Naive thymus-derived CD4-positive, alpha-beta T cell (primary cell): ENCODE measurements around the gene ABCC4. TPM values are rescaled to one million over a fixed set of nuclear protein-coding genes. Genes with fewer than 3 reads are reported as not detected.

ENCODE experiments used
- ATAC-seq: fragments of 150-1000 bp; cut with Tn5 transposase; 2 replicates; pipeline ENCODE4 v1.10.0; 2021; ENCODE audit warnings: mild to moderate bottlenecking, moderate library complexity
- CTCF ChIA-PET: fragments of 350-600 bp; sonication (Branson Sonifier 250); formaldehyde crosslinking; loops from one replicate; lab custom pipeline; 2021; ENCODE audit warnings: antibody characterized with exemption; lab: Charles Lee
- POLR2A ChIA-PET: fragments of 350-600 bp; sonication (Branson Sonifier 250); formaldehyde crosslinking; loops from one replicate; lab custom pipeline; 2021; ENCODE audit warnings: antibody characterized with exemption, inconsistent platforms; lab: Charles Lee
- DNase-seq, 9 donors: peaks; one replicate each; pipeline versions ENCODE4 v3.0.0 to v3.0.0-alpha.2; 2020 to 2022; ENCODE audit warnings: mixed read lengths in 1 of 9
- H3K27ac ChIP-seq: one replicate; pipeline ENCODE4 v1.7.0; 2013; ENCODE audit warnings: mild to moderate bottlenecking, low read depth, low read length, moderate library complexity
- H3K27me3 ChIP-seq, 2 donors: one replicate each; pipeline ENCODE4 v1.7.0; 2013; ENCODE audit warnings: low read length in 2 of 2, mild to moderate bottlenecking in 2 of 2, moderate library complexity in 2 of 2; ENCODE audit not compliant: control insufficient read depth in 2 of 2, insufficient read depth in 2 of 2
- H3K36me3 ChIP-seq, 3 experiments: 1 replicate in 2 of 3; 2 replicates in 1 of 3; pipeline ENCODE4 v1.7.0; 2013; ENCODE audit warnings: low read length in 3 of 3, mild to moderate bottlenecking in 3 of 3, moderate library complexity in 1 of 3; ENCODE audit not compliant: insufficient read depth in 3 of 3, control insufficient read depth in 2 of 3
- H3K4me1 ChIP-seq, 2 donors: one replicate each; pipeline ENCODE4 v1.7.0; 2013; ENCODE audit warnings: low read length in 2 of 2, mild to moderate bottlenecking in 2 of 2, moderate library complexity in 1 of 2; ENCODE audit not compliant: control insufficient read depth in 2 of 2, insufficient read depth in 2 of 2
- H3K4me3 ChIP-seq: 2 replicates; pipeline ENCODE4 v1.7.0; 2013; ENCODE audit warnings: mild to moderate bottlenecking, low read length
- H3K9me3 ChIP-seq, 3 experiments: 1 replicate in 2 of 3; 2 replicates in 1 of 3; pipeline ENCODE4 v1.7.0; 2013; ENCODE audit warnings: low read length in 3 of 3; ENCODE audit not compliant: control insufficient read depth in 2 of 3
- H3K27ac Mint-ChIP-seq, 9 donors: one replicate each; pipeline ENCODE4 v1.8.0; 2020 to 2022; ENCODE audit warnings: mixed read lengths in 9 of 9, mild to moderate bottlenecking in 8 of 9, moderate library complexity in 5 of 9, inconsistent platforms in 2 of 9
- H3K27me3 Mint-ChIP-seq, 5 donors: one replicate each; pipeline ENCODE4 v1.8.0; 2021 to 2022; ENCODE audit warnings: mixed read lengths in 5 of 5, mild to moderate bottlenecking in 1 of 5
- H3K36me3 Mint-ChIP-seq, 5 donors: one replicate each; pipeline ENCODE4 v1.8.0; 2020 to 2022; ENCODE audit warnings: mixed read lengths in 5 of 5, mild to moderate bottlenecking in 3 of 5, inconsistent platforms in 1 of 5
- H3K4me1 Mint-ChIP-seq, 7 donors: one replicate each; pipeline ENCODE4 v1.8.0; 2020 to 2022; ENCODE audit warnings: mixed read lengths in 7 of 7, mild to moderate bottlenecking in 3 of 7, inconsistent platforms in 1 of 7
- H3K4me3 Mint-ChIP-seq, 10 donors: one replicate each; pipeline ENCODE4 v1.8.0; 2020 to 2022; ENCODE audit warnings: mild to moderate bottlenecking in 10 of 10, mixed read lengths in 10 of 10, moderate library complexity in 6 of 10, inconsistent platforms in 2 of 10
- H3K9me3 Mint-ChIP-seq, 11 donors: one replicate each; pipeline ENCODE4 v1.8.0; 2020 to 2022; ENCODE audit warnings: mixed read lengths in 11 of 11, mild to moderate bottlenecking in 4 of 11, inconsistent platforms in 1 of 11, moderate library complexity in 1 of 11
- intact Hi-C, 2 donors: fragments of 100-400 bp; cut with micrococcal nuclease; formaldehyde crosslinking; loops; one replicate each; pipeline ENCODE4 v1.15.1; 2023
- polyA plus RNA-seq, 2 donors: library from polyadenylated mRNA; unstranded; fragments of 300-500 nt; fragmentation: Illumina TruSeq; gene quantifications; one replicate each; pipeline ENCODE4 v1.2.3, GENCODE V29; 2021
- total RNA-seq, 6 experiments: library from RNA in 5 of 6; stranded (reverse) in 5 of 6; gene quantifications; 1 replicate in 5 of 6; 2 replicates in 1 of 6; pipeline ENCODE4 v1.2.3 and lab custom pipeline; 2021 to 2026

ABCC4 gene, protein sequence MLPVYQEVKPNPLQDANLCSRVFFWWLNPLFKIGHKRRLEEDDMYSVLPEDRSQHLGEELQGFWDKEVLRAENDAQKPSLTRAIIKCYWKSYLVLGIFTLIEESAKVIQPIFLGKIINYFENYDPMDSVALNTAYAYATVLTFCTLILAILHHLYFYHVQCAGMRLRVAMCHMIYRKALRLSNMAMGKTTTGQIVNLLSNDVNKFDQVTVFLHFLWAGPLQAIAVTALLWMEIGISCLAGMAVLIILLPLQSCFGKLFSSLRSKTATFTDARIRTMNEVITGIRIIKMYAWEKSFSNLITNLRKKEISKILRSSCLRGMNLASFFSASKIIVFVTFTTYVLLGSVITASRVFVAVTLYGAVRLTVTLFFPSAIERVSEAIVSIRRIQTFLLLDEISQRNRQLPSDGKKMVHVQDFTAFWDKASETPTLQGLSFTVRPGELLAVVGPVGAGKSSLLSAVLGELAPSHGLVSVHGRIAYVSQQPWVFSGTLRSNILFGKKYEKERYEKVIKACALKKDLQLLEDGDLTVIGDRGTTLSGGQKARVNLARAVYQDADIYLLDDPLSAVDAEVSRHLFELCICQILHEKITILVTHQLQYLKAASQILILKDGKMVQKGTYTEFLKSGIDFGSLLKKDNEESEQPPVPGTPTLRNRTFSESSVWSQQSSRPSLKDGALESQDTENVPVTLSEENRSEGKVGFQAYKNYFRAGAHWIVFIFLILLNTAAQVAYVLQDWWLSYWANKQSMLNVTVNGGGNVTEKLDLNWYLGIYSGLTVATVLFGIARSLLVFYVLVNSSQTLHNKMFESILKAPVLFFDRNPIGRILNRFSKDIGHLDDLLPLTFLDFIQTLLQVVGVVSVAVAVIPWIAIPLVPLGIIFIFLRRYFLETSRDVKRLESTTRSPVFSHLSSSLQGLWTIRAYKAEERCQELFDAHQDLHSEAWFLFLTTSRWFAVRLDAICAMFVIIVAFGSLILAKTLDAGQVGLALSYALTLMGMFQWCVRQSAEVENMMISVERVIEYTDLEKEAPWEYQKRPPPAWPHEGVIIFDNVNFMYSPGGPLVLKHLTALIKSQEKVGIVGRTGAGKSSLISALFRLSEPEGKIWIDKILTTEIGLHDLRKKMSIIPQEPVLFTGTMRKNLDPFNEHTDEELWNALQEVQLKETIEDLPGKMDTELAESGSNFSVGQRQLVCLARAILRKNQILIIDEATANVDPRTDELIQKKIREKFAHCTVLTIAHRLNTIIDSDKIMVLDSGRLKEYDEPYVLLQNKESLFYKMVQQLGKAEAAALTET (N-terminal part only)
- total RNA-seq: 1 to 10 TPM; 5.8 to 9.2 (median 7.5) TPM
- 1 to 10 TPM; 3.5 to 3.9 TPM for polyA plus RNA-seq
- total RNA-seq (lab: John Stamatoyannopoulos, UW): 17.4 reads per million, percentile 47 among the genes with 10 or more reads in this experiment

DNA sequence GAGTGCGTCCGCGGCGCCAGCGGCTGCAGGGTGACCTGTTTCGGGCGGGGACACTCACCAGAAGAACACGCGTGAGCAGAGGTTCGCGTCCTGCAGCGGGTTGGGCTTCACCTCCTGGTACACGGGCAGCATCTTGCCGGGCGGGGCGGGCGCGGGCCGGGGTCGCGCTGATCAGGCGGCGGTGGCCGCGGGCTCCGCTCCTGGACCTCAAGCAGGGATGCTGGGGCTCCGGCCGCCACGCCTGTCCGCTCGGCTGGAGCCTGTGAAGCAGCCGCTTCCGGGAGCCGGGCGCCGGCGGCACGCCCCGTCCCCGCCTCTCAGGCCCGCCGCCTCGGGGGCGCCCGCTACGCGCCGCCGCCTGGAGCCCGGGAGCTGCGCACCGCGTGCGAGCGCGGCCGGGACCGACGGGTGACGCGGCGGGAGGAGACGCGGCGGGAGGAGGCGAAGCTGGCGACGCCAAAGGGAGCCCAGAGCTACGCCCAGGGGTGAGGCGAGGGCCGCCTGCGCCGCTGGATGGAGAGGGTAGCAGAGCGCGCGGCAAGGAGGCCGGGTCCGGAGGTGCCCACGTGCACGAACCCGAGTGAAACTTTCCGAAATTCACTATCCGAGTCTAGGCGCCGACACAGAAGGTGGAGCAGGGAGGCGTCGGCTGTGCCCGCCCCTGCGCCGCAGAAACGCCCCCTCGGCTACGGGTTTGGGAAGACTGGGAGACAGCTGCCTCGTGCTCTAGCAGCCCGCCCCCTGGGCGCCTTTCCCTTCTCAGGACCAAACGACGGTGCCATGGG lies at the start of gene ABCC4:
TSS of gene ABCC4 (minus strand) at position 269 of the 785 bp plus-strand sequence. CDS start at position 132, 137 bp downstream.
- intact Hi-C loops: loop anchor here (1.0 to 2.0 kb wide), 4 partner anchors 103 to 753 kb away; partner anchors contain the start of gene DNAJC3 (in 2 of the 2)

DNA sequence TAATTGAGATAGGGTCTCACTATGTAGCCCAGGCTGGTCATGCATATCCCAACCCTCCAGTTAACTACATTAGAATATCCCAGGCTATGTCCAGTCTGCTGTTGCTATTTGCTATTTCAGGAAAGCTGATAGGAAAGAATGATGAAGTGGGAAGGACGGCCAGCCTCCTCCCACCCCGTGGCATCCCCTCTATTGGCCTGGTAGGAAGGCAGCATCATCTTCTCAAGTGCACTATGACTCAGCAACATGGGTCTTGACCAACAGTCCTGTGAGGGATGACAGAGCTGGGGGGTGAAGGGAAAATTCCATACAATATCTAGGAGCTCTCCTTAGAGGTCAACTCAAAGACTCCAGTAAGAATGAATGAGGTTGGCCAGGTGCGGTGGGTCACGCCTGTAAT lies 48.0 kb upstream of the ABCC4 start:
- POLR2A ChIA-PET: no interaction called here
- Mint-ChIP-seq H3K27ac (peak overlapping the region in 1 of 9 donors; percentile 59), H3K4me1 (no peaks in the 10 kb centered on the region), H3K36me3 (no peaks in the 10 kb centered on the region), H3K9me3 (peaks cover 0 to 4% (median 0%) of the 10 kb centered on the region in 11 donors), H3K27me3 (peaks cover 0 to 8% (median 5%) of the 10 kb centered on the region in 5 donors), H3K4me3 (no peak overlapping the region)
- intact Hi-C loops: no loop called here
- no peaks in the 10 kb centered on the region for H3K36me3 ChIP-seq
- ATAC-seq (no peak), DNase-seq (no peak)
- H3K9me3 ChIP-seq: no peaks in the 10 kb centered on the region
- no peak overlapping the region for H3K4me3 ChIP-seq
- H3K27me3 ChIP-seq: peaks cover 0 to 3% of the 10 kb centered on the region in 2 donors
- H3K27ac ChIP-seq: no peak overlapping the region
- CTCF ChIA-PET: no interaction called here
- H3K4me1 ChIP-seq: no peaks in the 10 kb centered on the region

More for the DNA sequence above, at the start of gene ABCC4:
- ChIA-PET CTCF (interaction anchor here (1.0 kb wide), 1 partner anchor 112 kb away, joined by 4 read pairs; no protein-coding TSS in a partner anchor), POLR2A (interaction anchor here (0.9 to 1.1 kb wide), 2 partner anchors 16 to 376 kb away, joined by 3 read pairs; partner anchors contain the start of gene DNAJC3)
- no peaks in the 10 kb centered on the region for H3K36me3 ChIP-seq
- peaks cover 0 to 5% of the 10 kb centered on the region in 2 donors for H3K4me1 ChIP-seq
- peak within 1 kb of the TSS; percentile 50 for H3K4me3 ChIP-seq
- Mint-ChIP-seq H3K36me3 (no peaks in the 10 kb centered on the region), H3K9me3 (peaks cover 0 to 2% (median 0%) of the 10 kb centered on the region in 11 donors), H3K4me1 (peaks cover 7 to 41% (median 27%) of the 10 kb centered on the region in 7 donors), H3K4me3 (peak within 1 kb of the TSS; percentile 84 to 96 (median 87)), H3K27ac (peak within 1 kb of the TSS in 8 of 9 donors; percentile 6 to 86 (median 66)), H3K27me3 (peaks cover 0 to 15% (median 0%) of the 10 kb centered on the region in 5 donors)
- DNase-seq (peak; percentile 22 to 78 (median 48)), ATAC-seq (peak; percentile 86)
- peak within 1 kb of the TSS; percentile 41 for H3K27ac ChIP-seq
- H3K9me3 ChIP-seq: no peaks in the 10 kb centered on the region
- H3K27me3 ChIP-seq: no peaks in the 10 kb centered on the region

DNA sequence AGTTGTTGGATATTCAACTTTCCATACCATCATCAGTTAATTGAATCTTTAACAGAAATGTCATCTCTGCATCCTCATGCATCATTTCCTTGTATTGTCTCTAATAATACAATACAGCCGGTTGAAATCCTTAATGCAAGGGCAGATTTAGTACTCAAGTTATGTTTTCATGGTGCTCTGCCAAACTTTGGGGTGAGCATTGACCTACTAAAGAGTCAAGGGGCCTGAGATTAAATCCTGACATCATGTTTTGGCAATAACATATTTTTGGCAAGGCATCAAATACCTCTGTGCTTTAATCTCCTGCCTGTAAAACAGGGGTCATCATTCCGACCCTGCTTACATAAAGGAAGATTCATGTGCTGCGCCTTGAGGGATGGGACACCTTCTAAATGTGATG lies 42.7 kb upstream of the ABCC4 start:
- Mint-ChIP-seq H3K36me3 (no peaks in the 10 kb centered on the region), H3K4me3 (no peak overlapping the region), H3K27me3 (peaks cover 0 to 8% (median 0%) of the 10 kb centered on the region in 5 donors), H3K9me3 (no peaks in the 10 kb centered on the region), H3K4me1 (no peaks in the 10 kb centered on the region), H3K27ac (no peak overlapping the region)
- intact Hi-C loops: no loop called here
- Histone ChIP-seq H3K4me3 (no peak overlapping the region), H3K9me3 (no peaks in the 10 kb centered on the region), H3K27ac (no peak overlapping the region), H3K36me3 (no peaks in the 10 kb centered on the region), H3K4me1 (no peaks in the 10 kb centered on the region), H3K27me3 (no peaks in the 10 kb centered on the region)
- ChIA-PET CTCF (no interaction called here), POLR2A (no interaction called here)
- ATAC-seq (no peak), DNase-seq (no peak)

DNA sequence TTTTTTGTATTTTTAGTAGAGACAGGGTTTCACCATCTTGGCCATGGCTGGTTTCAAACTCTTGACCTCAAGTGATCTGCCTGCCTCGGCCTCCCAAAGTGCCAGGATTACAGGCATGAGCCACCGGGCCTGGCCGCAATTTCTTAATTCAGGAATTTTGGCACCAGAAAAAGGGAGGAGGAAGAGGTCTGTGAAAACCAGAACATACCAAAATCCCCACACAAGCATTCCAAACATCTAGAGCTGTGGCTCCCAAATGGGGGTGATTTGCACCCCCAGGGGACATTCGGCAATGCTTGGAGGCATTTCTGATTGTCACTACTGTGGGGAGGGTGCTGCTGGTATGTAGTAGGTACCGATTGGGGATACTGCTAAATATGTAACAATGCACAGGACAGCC lies 40.2 kb upstream of the ABCC4 start:
- no peak overlapping the region for H3K27ac Mint-ChIP-seq
- intact Hi-C loops: no loop called here
- H3K4me3 Mint-ChIP-seq: no peak overlapping the region
- ATAC-seq (no peak), DNase-seq (no peak)
- H3K27me3 Mint-ChIP-seq: no peaks in the 10 kb centered on the region
- H3K36me3 Mint-ChIP-seq: no peaks in the 10 kb centered on the region
- Histone ChIP-seq H3K36me3 (no peaks in the 10 kb centered on the region), H3K9me3 (no peaks in the 10 kb centered on the region), H3K27ac (no peak overlapping the region), H3K4me3 (no peak overlapping the region), H3K4me1 (no peaks in the 10 kb centered on the region), H3K27me3 (no peaks in the 10 kb centered on the region)
- ChIA-PET CTCF (interaction anchor here (0.6 kb wide), 1 partner anchor 47 kb away, joined by 3 read pairs; no protein-coding TSS in a partner anchor), POLR2A (no interaction called here)
- no peaks in the 10 kb centered on the region for H3K4me1 Mint-ChIP-seq
- H3K9me3 Mint-ChIP-seq: no peaks in the 10 kb centered on the region

DNA sequence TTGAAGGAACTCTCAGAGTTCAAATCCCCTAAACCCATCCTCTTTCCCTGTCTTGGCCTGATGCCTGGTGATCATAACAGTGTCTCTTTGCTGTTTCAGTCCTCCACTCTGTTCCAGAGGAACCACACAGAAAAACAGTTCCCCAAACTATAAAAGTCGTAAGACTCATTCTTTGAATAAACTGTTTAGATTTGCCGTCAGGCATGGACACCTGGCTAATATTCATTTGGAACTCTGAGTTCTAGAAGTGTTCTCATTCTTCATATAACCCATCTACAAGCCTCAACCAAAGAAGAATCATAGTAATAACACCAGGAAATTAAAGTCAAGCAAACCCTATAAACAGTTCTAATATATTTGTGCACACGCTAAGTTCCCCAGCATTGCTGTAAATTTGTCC lies 37.7 kb upstream of the ABCC4 start:
- intact Hi-C loops: no loop called here
- Histone ChIP-seq H3K9me3 (no peaks in the 10 kb centered on the region), H3K4me1 (no peaks in the 10 kb centered on the region), H3K27ac (no peak overlapping the region), H3K27me3 (no peaks in the 10 kb centered on the region), H3K4me3 (no peak overlapping the region), H3K36me3 (no peaks in the 10 kb centered on the region)
- ATAC-seq: no peak
- H3K4me3 Mint-ChIP-seq: no peak overlapping the region
- no peaks in the 10 kb centered on the region for H3K9me3 Mint-ChIP-seq
- no peaks in the 10 kb centered on the region for H3K27me3 Mint-ChIP-seq
- H3K4me1 Mint-ChIP-seq: no peaks in the 10 kb centered on the region
- H3K36me3 Mint-ChIP-seq: no peaks in the 10 kb centered on the region
- no peak for DNase-seq
- ChIA-PET POLR2A (no interaction called here), CTCF (no interaction called here)
- H3K27ac Mint-ChIP-seq: no peak overlapping the region
